Activated CD4-positive, alpha-beta T cell treated with anti-CD3 and anti-CD28 coated beads, Interleukin-2, Interleukin-6, amounts not matched to agents 100 ng/mL and 50 ng/mL, durations not matched to agents 16 hours and 8 hours (primary cell): ENCODE results near the gene IMP4.
"Not testable (repeated sequence)": the region's sequence is repeated elsewhere in the genome, so short reads cannot be mapped to it uniquely, and the experiment has no call there.

Source experiments
- DNase-seq: peaks from one replicate; pipeline ENCODE4 v3.0.0-alpha.2; 2020

IMP4 gene

GRCh38 chr2:130342533-130343275, at the start of gene IMP4:
IMP4 (plus strand) TSS chr2:130342897; CDS start chr2:130342933, 36 bp downstream.
- peak; percentile 98 for DNase-seq

- no peak for DNase-seq
Observed at GRCh38 chr2:130300258-130300969, 42.3 kb upstream of the IMP4 start.

GRCh38 chr2:130300970-130301348, 41.7 kb upstream of the IMP4 start:
- no peak for DNase-seq

GRCh38 chr2:130302164-130302886, 40.4 kb upstream of the IMP4 start:
- DNase-seq = no peak

GRCh38 chr2:130303169-130303568, 39.5 kb upstream of the IMP4 start:
- DNase-seq = no peak

- DNase-seq = no peak
Observed at GRCh38 chr2:130304726-130305125, 38.0 kb upstream of the IMP4 start.

- DNase-seq = no peak
Observed at GRCh38 chr2:130307850-130308249, 34.8 kb upstream of the IMP4 start.

- no peak for DNase-seq
Observed at GRCh38 chr2:130310881-130311280, 31.8 kb upstream of the IMP4 start.

- no peak for DNase-seq
Observed at GRCh38 chr2:130313812-130314334, 28.8 kb upstream of the IMP4 start.

- DNase-seq = no peak
Observed at GRCh38 chr2:130314377-130314776, 28.3 kb upstream of the IMP4 start.

GRCh38 chr2:130316596-130316995, 26.1 kb upstream of the IMP4 start:
- DNase-seq = no peak

- no peak for DNase-seq
Observed at GRCh38 chr2:130318906-130319305, 23.8 kb upstream of the IMP4 start.

- DNase-seq = no peak
Observed at GRCh38 chr2:130319536-130319935, 23.2 kb upstream of the IMP4 start.

- no peak for DNase-seq
Observed at GRCh38 chr2:130327703-130328527, 14.8 kb upstream of the IMP4 start.

- no peak for DNase-seq
Observed at GRCh38 chr2:130328710-130329109, 14.0 kb upstream of the IMP4 start.

- peak; percentile 78 for DNase-seq
Observed at GRCh38 chr2:130332271-130333073, 10.2 kb upstream of the IMP4 start.

GRCh38 chr2:130333253-130333652, 9.4 kb upstream of the IMP4 start:
- not testable (repeated sequence) for DNase-seq

- DNase-seq = no peak
Observed at GRCh38 chr2:130334026-130334425, 8.7 kb upstream of the IMP4 start.

- DNase-seq = no peak
Observed at GRCh38 chr2:130335226-130335625, 7.5 kb upstream of the IMP4 start.

GRCh38 chr2:130336150-130336876, 6.4 kb upstream of the IMP4 start:
- no peak for DNase-seq
